Measurements from ENCODE around the gene ACVRL1.

DNA sequence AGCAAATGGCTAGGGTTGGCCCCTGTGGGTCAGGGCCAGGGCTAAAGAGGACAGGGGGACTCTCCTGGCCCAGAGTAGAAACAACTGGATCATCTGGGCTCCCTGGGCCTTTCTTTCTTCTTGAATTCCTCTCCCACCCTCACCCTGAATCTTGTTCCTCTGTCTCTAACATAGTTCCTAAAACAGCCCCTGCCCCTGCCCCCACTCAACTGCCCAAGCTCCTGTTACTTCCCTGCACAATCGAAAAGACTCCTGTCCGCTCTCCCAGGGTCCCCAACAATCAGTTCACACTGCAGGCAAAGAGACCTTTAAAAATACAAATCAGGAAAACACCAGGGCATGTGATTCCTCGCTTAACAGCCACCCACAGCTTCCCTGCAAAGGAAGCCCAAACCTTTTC, 37.4 kb upstream of the ACVRL1 start:
- TF ChIP-seq, protein P1, sequence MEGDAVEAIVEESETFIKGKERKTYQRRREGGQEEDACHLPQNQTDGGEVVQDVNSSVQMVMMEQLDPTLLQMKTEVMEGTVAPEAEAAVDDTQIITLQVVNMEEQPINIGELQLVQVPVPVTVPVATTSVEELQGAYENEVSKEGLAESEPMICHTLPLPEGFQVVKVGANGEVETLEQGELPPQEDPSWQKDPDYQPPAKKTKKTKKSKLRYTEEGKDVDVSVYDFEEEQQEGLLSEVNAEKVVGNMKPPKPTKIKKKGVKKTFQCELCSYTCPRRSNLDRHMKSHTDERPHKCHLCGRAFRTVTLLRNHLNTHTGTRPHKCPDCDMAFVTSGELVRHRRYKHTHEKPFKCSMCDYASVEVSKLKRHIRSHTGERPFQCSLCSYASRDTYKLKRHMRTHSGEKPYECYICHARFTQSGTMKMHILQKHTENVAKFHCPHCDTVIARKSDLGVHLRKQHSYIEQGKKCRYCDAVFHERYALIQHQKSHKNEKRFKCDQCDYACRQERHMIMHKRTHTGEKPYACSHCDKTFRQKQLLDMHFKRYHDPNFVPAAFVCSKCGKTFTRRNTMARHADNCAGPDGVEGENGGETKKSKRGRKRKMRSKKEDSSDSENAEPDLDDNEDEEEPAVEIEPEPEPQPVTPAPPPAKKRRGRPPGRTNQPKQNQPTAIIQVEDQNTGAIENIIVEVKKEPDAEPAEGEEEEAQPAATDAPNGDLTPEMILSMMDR (IDR thresholded peaks at IDR 0.05), result no peak
- TF ChIP-seq POLR2AphosphoS5 (IDR thresholded peaks at IDR 0.05; ENCODE audit: low read depth, low read length) (no peak), SIN3A (IDR thresholded peaks at IDR 0.05; ENCODE audit: borderline replicate concordance, insufficient read depth, low read depth, low read length) (no peak)
- TF ChIP-seq, protein P2, sequence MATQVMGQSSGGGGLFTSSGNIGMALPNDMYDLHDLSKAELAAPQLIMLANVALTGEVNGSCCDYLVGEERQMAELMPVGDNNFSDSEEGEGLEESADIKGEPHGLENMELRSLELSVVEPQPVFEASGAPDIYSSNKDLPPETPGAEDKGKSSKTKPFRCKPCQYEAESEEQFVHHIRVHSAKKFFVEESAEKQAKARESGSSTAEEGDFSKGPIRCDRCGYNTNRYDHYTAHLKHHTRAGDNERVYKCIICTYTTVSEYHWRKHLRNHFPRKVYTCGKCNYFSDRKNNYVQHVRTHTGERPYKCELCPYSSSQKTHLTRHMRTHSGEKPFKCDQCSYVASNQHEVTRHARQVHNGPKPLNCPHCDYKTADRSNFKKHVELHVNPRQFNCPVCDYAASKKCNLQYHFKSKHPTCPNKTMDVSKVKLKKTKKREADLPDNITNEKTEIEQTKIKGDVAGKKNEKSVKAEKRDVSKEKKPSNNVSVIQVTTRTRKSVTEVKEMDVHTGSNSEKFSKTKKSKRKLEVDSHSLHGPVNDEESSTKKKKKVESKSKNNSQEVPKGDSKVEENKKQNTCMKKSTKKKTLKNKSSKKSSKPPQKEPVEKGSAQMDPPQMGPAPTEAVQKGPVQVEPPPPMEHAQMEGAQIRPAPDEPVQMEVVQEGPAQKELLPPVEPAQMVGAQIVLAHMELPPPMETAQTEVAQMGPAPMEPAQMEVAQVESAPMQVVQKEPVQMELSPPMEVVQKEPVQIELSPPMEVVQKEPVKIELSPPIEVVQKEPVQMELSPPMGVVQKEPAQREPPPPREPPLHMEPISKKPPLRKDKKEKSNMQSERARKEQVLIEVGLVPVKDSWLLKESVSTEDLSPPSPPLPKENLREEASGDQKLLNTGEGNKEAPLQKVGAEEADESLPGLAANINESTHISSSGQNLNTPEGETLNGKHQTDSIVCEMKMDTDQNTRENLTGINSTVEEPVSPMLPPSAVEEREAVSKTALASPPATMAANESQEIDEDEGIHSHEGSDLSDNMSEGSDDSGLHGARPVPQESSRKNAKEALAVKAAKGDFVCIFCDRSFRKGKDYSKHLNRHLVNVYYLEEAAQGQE (IDR thresholded peaks at IDR 0.05; ENCODE audit: insufficient read depth in 1 of 2, low read depth in 2 of 2, low read length in 1 of 2), result no peak

All from Panc1 (cell line).